Measurements from ENCODE around the gene TMEM233.

TMEM233 gene

GRCh38 chr12:119681728-119682638 is 88.4 kb downstream of the TMEM233 start:
- DNase-seq (ENCODE audit: low spot score) = no peak

- DNase-seq (ENCODE audit: low spot score) = no peak
Observed at GRCh38 chr12:119682639-119683252, 89.2 kb downstream of the TMEM233 start.

- DNase-seq (ENCODE audit: low spot score) = no peak
Observed at GRCh38 chr12:119683413-119683812, 89.8 kb downstream of the TMEM233 start.

- DNase-seq (ENCODE audit: low spot score) = no peak
Observed at GRCh38 chr12:119683816-119684215, 90.2 kb downstream of the TMEM233 start.

- DNase-seq (ENCODE audit: low spot score) = no peak
Observed at GRCh38 chr12:119684711-119685369, 91.3 kb downstream of the TMEM233 start.

- no peak for DNase-seq (ENCODE audit: low spot score)
Observed at GRCh38 chr12:119685375-119685774, 91.8 kb downstream of the TMEM233 start.

- DNase-seq (ENCODE audit: low spot score) = no peak
Observed at GRCh38 chr12:119686355-119686754, 92.8 kb downstream of the TMEM233 start.

GRCh38 chr12:119686776-119687175 is 93.2 kb downstream of the TMEM233 start:
- no peak for DNase-seq (ENCODE audit: low spot score)

- no peak for DNase-seq (ENCODE audit: low spot score)
Observed at GRCh38 chr12:119687406-119687805, 93.8 kb downstream of the TMEM233 start.

- DNase-seq (ENCODE audit: low spot score) = no peak
Observed at GRCh38 chr12:119687879-119688278, 94.3 kb downstream of the TMEM233 start.

- no peak for DNase-seq (ENCODE audit: low spot score)
Observed at GRCh38 chr12:119689935-119690500, 96.4 kb downstream of the TMEM233 start.

- DNase-seq (ENCODE audit: low spot score) = no peak
Observed at GRCh38 chr12:119691202-119691810, 97.7 kb downstream of the TMEM233 start.

GRCh38 chr12:119692410-119692809 is 98.8 kb downstream of the TMEM233 start:
- no peak for DNase-seq (ENCODE audit: low spot score)

All from putamen (tissue), 1 donor.